K562 (cell line): ENCODE measurements around the gene FGF21. TPM values are rescaled to one million over a fixed set of nuclear protein-coding genes. Genes with fewer than 3 reads are reported as not detected.
A peak's percentile ranks its signal among the peaks of the same experiment; 100 is the strongest.

Experiments
- MAFG ChIP-seq: fragments of 450-650 bp; conservative IDR thresholded peaks from 2 replicates; pipeline ENCODE4 v1.6.1; 2016; ENCODE audit warnings: missing genetic modification characterization, missing compliant biosample characterization
- MLLT1 ChIP-seq, 2 experiments: fragments of 450-650 bp; IDR thresholded peaks; 2 replicates each; pipeline ENCODE4 v1.6.1; 2016
- SMARCC2 ChIP-seq: fragments of 450-650 bp; IDR thresholded peaks from 2 replicates; pipeline ENCODE4 v1.6.1; 2017; ENCODE audit warnings: antibody characterized with exemption, moderate library complexity, mild to moderate bottlenecking, low read depth
- SRSF7 ChIP-seq: fragments of 200-400 bp; formaldehyde crosslinking; optimal IDR thresholded peaks from 2 replicates; pipeline ENCODE3; 2017; ENCODE audit warnings: mild to moderate bottlenecking, low read depth, low read length
- SUPT5H ChIP-seq: fragments of 450-650 bp; IDR thresholded peaks from 2 replicates; pipeline ENCODE4 v1.6.1; 2016
- TCF15 ChIP-seq: fragments of 250-450 bp; sonication (Bioruptor Pico); IDR thresholded peaks from 2 replicates; pipeline ENCODE4 v1.8.0; 2022; ENCODE audit warnings: moderate library complexity, mild to moderate bottlenecking, inconsistent platforms
- ZBTB40 ChIP-seq, 2 experiments: fragments of 450-650 bp in 1 of 2; sonication (generic) in 1 of 2; formaldehyde crosslinking in 1 of 2; IDR thresholded peaks; 2 replicates each; pipeline versions ENCODE4 v1.7.1 to v1.9.0; 2016 to 2022; ENCODE audit warnings: inconsistent platforms in 1 of 2, mild to moderate bottlenecking in 1 of 2, missing genetic modification reagents in 1 of 2
- ZNF277 ChIP-seq: fragments of 250-450 bp; sonication (Bioruptor Pico); IDR thresholded peaks from 2 replicates; pipeline ENCODE4 v1.8.0; 2022; ENCODE audit warnings: inconsistent platforms, mild to moderate bottlenecking, moderate library complexity, borderline replicate concordance
- ZNF592 ChIP-seq: fragments of 450-650 bp; IDR thresholded peaks from 2 replicates; pipeline ENCODE4 v1.6.1; 2017; ENCODE audit warnings: antibody characterized with exemption, mild to moderate bottlenecking
- polyA plus RNA-seq, 8 experiments: library from polyadenylated mRNA; depleted of rRNA in 4 of 8; stranded (reverse) in 5 of 8; unstranded in 3 of 8; fragments of >200 nt; fragmentation: Nextera tagmentation in 2 of 8; fragmentation: Illumina TruSeq in 1 of 8; extraction: Ambion mirVana in 2 of 8; extraction: Trizol in 1 of 8; gene quantifications; 2 replicates each; pipeline versions ENCODE4 v1.2.1 to v1.2.3, GENCODE V29; 2011 to 2014; ENCODE audit warnings: inconsistent platforms in 1 of 8, missing spikeins in 1 of 8
- total RNA-seq, 7 experiments: library from RNA; depleted of rRNA in 6 of 7; stranded (reverse); fragments of >200 nt in 6 of 7; fragmentation: Illumina TruSeq in 2 of 7; extraction: Trizol in 2 of 7; gene quantifications; 2 replicates each; pipeline versions ENCODE4 v1.2.1 to v1.2.3, GENCODE V29; 2011 to 2021; ENCODE audit warnings: low replicate concordance in 1 of 7

FGF21 gene
- total and polyA plus RNA-seq, 9 of the 15 experiments (the other 6 are each of a cell fraction or from before 2014, with no cell fraction given): 0.04 to 0.77 (median 0.09) TPM; not detected in 6

- TF ChIP-seq ZNF592 (peak; percentile 91), MLLT1 (IDR thresholded peaks at IDR 0.05) (0 out of 4 replicates have a peak, but pooled peaks of 1 of the 2 experiments have one; percentile 16), MAFG (tag) (peak; percentile 74), ZBTB40 (IDR thresholded peaks at IDR 0.05) (no peak), ZBTB40 (CRISPR knock-in tag; IDR thresholded peaks at IDR 0.05) (no peak), ZNF277 (CRISPR knock-in tag) (no peak), SRSF7 (no peak), TCF15 (CRISPR knock-in tag) (no peak), SMARCC2 (peak; percentile 59; the same call in 1 of the 2 replicates), SUPT5H (no peak; the same call in 1 of the 2 replicates)
These were observed 25.5 kb downstream of the FGF21 start (continued) for GRCh38 chr19:48780631-48781391.
